Activated gamma-delta T cell treated with Interleukin-2 at 50 U/mL for 16 hours (primary cell): ENCODE data around the gene SLC25A23.
"Not testable (repeated sequence)": the region's sequence is repeated elsewhere in the genome, so short reads cannot be mapped to it uniquely, and the experiment has no call there.

Source experiments
- DNase-seq: peaks from one replicate; pipeline ENCODE4 v3.0.0-alpha.2; 2020

Gene SLC25A23

DNA sequence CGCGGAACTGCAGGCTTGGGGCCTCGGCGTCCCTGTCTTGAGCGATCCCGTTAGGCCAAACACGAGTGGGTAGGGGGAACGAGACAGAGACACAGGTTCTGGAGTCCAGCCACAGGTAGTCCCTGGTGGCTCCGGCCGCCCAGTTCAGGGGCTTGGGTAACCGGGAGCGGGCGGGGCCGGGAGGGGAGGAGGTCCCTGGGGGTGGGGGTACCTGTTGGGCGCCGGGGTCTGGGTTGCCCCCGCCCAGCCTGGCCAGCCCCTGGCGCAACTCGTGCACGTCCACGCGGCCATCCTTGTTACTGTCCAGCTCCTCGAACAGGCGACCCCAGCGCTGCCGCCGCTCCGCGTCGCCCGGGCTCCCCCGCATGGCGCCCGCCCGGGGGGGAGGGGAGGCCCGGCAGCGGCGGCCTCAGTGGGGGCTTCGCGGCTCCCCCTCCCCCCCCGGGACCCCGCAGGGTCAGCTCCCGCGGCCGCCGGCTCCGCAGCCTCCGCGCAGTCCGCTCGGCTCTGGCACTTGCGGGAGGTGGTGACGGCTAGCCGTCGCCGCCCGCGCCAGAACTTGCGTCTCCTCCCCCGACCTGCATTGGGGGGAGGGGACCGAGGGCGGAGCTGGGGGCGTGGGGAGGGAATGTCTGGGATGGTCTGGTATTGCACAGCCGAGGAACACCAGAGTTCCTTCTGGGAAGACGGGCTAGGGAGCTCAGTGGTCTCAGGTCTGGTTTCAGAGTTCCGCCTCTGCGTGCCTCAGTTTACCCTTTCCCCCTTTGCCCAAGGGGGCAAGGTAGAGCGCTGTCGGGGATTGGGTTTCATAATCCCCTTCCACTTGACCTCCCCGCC lies at the start of gene SLC25A23:
Gene SLC25A23 (minus strand): TSS at position 531 of the 837 bp plus-strand sequence. CDS start 164 bp downstream, at position 367.
- peak; percentile 41 for DNase-seq

DNA sequence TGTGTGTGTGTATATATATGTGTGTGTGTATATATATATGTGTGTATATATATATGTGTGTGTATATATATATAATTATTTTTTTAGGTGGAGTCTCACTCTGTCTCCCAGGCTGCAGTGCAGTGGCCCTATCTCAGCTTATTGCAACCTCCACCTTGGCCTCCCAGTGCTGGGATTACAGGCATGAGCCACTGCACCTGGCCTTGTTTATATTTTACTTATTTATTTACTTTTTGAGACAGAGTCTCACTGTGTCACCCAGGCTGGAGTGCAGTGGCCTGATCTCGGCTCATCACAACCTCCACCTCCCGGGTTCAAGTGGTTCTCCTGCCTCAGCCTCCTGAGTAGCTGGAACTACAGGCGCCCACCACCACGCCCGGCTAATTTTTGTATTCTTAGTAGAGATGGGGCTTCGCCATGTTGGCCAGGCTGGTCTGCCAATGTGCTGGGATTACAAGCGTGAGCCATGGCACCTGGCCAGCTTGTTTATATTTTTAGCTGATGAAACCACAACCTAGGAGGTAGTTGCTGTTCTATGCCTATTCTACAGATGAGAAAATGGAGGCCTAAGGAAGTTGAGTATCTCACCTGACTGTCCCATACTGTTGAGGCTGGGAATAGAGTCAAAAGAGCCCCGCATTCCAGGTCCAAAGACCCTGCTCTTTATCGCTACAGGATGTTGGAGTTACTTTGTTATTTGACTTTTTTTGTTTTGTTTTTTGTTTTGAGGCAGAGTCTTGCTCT lies 48.6 kb upstream of the SLC25A23 start:
- DNase-seq: not testable (repeated sequence)

DNA sequence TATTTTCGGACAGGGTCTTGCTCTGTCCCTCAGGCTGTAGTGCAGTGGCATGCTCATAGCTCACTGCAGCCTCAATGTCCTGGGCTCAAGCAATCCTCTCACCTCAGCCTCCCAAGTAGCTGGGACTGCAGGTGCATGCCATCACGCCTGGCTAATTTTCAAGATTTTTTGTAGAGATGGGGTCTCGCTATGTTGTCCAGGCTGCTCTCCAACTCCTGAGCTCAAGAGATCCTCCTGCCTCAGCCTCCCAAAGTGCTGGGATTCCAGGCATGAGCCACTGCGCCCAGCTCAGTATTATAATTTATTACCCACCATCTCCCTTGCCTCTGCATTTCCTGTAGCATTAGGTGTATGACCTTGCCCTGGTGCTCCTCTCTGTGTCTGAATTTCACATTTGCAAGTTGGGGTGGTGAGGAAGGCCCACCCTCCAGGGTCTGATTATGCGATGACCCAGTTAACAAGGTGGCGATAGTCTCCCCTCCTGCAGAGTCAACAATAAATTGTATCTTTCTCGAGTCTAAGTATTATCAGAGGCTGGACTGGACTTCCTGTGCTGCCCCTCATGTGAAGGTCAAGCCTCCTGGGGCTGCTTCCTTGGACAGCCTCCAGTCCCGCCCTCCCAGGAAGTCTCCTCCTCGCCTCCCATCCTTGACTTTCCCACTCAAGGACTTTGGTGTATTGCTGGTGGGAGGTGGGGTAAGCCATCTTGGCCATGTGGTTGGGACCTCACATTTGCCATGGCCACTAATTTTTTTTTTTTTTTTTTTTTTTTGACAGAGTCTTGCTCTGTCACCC lies 44.0 kb upstream of the SLC25A23 start:
- no peak for DNase-seq

DNA sequence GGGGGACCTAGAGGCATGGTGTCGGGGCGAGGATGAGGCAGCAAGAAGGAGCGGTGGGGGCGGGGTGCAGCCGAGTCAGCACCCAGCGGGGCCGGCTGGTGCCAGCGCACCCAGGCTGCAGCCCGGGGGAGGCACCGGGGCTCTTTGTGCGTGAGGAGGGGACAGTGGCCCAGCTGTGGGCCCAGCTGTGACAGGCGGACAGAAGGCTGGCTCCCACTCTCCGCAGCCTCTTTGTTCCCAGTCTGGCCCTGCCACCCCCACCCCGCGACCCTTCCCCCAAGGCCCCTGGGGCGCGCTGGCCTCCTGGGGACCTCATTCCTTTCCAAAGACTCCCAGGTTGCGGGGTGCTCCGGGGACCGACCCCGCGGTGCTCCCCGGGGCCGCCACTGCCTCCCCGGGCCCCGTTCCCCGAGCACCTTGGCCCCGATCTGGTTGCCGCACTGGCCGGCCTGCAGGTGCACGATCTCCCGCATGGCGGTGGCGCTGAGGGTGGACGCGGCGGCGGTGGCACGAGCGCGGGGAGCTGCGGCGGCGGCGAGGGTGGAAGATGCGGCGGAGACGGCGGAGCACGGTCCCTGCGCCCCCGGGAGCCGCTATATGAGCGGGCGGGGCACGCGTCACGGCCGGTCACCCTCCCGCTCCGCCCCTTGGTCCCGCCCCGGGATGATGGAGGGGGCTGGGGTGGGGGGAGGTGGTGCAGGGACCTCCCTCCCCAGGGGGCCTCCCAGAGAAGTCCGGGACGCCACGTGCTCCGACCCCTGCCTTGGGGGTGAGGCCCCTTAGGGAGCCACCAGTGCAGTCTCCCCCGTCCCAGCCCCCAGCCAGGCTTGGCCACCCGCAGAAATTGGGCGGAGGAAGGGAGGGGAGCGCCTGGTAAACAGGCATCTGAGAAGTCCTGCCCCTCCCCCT lies 42.4 kb upstream of the SLC25A23 start, which contains the start of gene TUBB4A:
Gene TUBB4A (minus strand): TSS at position 570 of the 909 bp plus-strand sequence. CDS start 97 bp downstream, at position 473.
- DNase-seq: peak; percentile 24

DNA sequence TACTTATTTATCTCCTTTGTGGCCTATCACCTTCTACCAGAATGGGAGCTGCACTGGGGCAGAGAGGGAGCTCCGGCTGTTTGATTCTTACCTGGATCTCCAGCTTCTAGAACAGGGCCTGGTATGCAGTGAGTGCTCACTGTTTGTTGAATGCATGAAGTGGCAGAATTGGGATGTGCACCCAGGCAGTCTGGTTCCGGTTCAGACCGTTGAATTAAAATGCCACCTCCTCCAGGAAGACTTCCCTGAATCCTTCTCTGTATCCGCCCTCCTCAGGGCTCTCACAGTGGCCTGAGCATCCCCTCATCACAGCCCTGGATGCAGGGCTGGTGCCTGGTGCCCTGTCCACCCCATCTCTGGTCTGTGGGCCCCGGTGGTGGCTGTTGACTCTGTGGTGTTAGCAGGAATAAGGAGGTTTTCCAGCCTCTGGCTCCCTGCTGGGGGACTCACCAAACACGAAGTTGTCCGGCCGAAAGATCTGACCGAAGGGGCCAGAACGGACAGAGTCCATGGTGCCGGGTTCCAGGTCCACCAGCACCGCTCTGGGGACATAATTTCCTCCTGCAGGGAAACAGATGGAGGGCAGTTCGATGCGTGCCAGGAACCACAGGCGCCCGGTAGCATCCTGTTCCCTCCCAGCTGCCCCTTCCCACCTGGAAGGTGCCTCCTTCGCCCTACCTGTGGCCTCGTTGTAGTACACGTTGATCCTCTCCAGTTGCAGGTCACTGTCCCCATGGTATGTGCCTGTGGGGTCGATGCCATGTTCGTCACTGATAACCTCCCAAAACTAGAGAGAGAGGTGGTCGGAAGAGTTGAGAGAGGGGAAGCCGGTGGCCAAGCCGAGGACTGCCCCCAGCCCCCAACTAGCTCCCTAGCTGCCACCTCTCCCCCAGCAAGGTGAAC lies 41.5 kb upstream of the SLC25A23 start:
- DNase-seq: no peak

DNA sequence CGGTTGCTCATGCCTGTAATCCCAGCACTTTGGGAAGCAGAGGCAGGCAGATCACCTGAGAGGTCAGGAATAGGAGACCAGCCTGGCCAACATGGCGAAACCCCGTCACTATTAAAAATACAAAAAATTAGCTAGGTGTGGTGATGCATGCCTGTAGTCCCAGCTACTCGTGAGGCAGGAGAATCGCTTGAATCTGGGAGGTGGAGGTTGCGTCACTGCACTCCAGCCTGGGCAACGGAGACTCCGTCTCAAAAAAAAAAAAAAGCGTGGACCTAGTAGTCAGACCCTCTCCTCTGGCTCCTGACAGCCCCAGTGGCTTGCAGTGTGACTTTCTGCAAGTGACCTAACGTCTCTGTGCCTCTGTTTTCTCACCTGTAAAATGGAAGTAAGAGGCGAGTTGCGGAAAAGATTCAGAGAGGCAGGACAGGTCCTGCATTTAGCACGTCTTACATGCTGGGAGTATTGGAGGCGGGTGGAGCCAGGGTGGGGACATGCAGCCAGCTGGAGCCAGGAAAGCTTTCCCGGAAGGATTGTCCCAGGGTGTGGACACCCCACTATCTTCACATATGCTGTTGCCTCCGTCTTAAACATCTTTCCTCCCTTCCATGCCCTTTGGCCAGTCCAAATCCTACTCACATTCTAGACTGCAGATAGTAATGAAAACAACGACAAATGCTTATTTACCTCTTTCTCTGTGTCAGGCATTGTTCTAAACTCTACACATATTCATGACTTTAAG lies 39.6 kb upstream of the SLC25A23 start:
- no peak for DNase-seq

DNA sequence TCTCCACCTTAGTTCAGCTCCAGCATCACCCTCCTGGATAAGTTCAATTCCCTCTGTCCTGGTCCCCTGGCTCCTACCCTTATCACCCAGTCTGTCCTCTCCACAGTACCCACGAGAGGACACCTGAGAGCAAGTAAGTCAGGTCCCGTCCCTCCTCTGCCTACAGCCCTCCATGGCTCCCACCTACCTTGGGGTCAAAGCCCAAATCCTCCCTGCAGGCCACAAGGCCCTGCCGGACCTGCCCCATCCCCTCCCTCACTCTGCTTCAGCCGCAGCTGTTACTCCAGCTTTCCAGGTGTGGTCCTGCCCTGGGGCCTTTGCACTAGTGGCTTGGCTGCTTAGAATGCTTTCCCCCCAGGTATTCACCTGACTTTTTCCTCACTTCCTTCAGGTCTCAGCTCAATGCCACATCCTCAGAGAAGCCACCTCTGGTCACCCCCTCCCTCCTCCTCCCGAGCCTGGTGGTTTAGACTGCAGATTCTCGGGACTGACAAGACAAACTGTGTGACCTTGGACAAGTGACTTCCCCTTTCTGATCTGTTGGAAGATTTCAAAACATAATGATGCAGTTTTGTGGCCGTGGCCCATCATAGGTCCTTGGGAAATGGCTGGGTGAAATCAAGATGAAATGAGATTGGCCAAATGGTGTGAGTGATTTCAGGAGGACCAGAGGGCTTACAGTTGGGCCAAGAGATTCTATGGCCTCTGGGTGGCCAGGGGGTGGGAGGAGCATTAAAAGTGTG lies 38.9 kb upstream of the SLC25A23 start:
- no peak for DNase-seq

DNA sequence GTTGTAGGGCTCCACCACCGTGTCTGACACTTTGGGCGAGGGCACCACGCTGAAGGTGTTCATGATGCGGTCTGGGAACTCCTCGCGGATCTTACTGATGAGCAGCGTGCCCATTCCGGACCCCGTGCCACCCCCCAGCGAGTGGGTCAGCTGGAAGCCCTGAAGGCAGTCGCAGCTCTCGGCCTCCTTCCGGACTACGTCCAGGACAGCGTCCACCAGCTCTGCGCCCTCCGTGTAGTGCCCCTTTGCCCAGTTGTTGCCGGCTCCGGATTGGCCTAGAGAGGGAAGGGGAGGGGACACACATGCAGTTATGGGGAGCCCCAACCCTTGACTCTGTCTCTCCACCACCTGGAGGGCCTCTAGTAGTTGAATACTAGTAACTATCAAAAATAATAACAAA lies 36.4 kb upstream of the SLC25A23 start:
- no peak for DNase-seq

DNA sequence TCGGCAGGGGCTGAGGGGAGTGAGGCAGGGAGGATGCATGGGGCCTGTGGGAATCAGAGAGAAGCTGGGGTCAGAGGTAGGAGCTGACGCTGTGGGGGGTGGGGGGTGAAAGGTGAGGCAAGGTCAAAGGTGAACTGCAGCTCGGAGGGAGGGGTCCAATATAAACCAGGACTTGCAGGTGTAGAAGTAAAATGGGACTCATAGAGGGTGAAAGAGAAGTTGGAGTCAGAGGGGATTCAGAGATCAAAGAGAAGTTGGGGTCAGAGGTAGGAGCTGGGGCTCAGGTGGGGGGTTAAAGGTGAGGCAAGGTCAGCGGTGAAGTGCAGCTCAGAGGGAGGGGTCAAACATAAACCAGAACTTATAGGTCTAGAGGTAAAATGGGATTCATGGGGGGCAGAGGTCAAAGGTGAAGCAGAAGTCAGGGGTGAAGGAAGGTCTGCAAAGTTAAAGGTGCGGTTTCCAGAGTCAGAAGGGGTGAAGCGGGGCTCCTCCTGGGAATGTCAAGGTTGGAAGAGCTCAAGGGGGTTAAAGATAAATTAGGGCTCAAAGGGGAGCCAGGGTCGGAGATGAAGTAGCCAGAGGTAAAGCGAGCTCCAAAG lies 34.9 kb upstream of the SLC25A23 start:
- no peak for DNase-seq

DNA sequence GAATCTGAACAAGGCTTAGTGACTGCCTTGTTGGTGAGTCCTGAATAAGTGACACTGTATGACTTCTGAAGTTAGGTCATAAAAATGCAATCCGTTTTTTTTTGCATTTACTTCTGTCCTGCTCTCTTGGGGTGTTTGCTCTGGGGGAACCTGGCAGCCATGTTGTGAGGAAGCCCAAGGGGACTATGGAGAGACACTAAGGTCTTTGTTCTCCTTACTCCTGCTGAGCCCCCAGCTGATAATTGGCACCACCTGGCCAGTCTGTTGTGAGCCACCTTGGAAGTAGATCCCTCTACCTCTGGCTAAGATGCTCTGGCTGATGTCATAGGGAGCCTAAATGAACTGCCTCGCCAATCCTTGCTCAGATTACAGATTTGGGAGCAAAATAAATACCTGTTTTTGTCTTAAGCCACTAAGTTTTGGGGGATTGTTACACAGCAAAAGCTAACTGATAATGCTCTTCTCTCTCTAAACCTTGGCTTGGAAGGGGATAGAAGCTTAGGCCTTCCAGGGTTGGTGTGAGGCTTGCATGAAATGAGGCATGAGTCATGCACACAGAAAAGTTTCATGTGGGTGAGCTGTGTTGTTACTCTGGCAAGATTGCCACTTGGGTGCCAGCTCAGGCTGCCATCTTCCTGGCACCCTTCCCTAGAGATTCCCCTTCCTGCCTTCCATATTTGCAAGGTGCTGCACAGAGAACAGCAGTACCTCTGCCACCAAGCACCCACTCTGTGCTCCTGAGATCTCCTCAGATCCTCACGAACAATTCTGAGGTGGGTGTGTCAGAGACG lies 32.4 kb upstream of the SLC25A23 start:
- DNase-seq: no peak

DNA sequence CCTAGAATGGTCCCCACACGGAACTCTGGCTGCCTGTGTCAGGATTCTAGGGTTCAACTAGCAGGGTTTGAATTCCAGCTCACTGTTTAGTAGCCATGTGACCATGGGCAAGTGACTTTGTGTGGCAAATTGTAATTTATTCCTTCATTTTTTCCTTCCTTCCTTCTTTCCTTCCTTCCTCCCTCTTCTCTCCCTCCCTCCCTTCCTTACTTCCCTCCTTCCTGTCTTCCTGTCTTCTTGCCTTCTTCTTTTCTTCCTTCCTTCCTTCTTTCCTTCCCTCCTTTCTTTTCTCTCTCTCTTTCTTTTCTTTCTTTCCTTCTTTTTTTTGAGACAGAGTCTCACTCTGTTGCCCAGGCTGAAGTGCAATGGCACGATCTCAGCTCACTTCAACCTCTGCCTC lies 30.5 kb upstream of the SLC25A23 start:
- no peak for DNase-seq

DNA sequence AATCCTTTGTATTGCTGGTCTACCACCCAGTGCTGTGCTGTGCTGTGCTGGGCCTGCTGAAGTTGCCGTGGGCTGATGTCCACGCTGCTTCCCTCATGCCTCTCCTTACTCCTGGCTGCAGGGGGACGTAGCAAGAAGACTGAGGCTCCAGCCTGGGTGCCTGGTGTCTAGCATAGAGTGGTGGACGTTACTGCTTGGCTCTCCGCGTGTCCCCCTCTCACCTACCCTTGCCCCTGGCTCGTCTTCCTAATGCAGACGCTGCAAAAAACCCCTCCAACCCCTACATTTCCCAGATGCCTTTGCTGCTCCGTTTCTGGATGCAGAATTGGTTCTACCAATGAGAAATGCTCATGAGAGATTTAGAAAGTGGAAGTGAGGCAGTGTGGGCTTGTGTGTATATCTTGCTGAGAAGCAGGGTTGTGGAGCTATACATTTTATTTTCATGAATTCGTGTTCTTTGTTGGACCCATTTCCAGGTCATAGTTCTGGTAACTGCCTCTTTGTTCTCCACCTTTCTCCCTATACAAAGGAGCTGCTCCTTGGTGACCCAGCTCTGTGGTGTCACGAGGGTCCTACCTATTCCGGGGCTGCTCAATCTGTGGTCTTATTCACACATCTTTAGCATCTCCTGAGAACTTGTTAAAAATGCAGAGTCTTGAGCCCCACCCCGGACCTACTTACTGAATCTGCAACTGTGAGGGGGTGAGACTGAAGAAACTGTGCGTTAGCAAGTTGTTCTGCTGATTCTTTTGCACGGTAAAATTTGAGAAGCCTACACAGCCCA lies 29.9 kb upstream of the SLC25A23 start:
- no peak for DNase-seq

DNA sequence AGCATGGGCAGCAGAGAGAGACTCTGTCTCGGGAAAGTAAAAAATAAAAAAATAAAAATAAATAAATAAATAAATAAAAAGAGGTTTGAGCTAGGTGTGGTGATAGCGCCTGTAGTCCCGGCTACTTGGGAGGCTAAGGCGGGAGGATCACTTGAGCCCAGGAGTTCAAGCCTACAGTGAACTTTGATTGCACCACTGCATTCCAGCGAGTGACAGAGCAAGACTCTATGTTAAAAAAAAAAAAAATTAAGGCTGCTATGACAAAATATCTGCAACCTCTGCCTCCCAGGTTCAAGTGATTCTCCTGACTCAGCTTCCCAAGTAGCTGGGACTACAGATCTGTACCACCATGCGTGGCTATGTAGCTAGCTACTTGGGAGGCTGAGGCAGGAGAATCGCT lies 25.2 kb upstream of the SLC25A23 start:
- DNase-seq: no peak

DNA sequence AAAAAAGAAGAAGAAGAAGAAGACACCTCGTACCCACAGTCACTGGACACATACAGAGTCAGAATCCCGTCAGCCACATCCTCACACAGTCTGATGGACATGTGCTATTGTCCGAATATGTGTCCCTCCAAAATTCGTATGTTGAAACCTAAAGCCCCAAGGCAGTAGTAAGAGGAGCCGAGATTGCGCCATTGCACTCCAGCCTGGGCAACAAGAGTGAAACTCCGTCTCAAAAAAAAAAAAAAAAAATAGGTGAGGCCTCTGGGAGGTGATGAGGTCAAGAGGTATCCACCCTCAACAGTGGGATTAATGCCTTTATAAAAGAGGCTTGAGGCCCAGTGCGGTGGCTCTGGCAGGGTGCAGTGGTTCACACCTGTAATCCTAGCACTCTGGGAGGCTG lies 24.6 kb upstream of the SLC25A23 start:
- no peak for DNase-seq

DNA sequence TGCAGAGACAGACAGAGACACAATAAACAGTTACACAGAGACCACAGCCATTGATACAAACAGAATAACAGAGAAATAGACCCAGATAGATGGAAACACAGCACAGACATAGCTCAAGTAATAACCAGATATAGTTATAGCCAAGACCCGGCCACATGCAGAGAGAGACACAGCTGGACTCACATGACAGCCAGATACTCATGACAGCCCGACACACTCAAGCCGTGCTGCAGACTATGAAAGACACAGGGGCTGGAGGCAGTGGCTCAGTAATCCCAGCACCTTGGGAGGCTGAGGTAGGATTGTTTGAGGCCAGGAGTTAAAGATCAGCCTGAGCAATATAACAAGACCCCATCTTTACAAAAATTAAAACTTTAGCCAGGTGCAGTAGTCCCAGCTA lies 23.6 kb upstream of the SLC25A23 start:
- no peak for DNase-seq

DNA sequence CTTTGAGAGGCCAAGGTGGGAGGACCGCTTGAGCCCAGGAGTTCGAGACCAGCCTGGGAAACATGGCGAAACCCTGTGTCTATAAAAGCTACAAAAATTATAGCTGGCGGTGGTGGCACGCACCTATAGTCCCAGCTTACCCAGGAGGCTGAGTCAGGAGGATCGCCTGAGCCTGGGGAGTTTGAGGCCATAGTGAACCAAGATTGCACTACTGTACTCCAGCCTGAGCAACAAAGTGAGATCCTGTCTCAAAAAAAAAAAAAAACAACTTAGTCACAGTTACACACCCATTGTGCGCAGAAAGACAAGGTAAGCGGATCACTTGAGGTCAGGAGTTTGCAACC lies 22.7 kb upstream of the SLC25A23 start:
- no peak for DNase-seq

DNA sequence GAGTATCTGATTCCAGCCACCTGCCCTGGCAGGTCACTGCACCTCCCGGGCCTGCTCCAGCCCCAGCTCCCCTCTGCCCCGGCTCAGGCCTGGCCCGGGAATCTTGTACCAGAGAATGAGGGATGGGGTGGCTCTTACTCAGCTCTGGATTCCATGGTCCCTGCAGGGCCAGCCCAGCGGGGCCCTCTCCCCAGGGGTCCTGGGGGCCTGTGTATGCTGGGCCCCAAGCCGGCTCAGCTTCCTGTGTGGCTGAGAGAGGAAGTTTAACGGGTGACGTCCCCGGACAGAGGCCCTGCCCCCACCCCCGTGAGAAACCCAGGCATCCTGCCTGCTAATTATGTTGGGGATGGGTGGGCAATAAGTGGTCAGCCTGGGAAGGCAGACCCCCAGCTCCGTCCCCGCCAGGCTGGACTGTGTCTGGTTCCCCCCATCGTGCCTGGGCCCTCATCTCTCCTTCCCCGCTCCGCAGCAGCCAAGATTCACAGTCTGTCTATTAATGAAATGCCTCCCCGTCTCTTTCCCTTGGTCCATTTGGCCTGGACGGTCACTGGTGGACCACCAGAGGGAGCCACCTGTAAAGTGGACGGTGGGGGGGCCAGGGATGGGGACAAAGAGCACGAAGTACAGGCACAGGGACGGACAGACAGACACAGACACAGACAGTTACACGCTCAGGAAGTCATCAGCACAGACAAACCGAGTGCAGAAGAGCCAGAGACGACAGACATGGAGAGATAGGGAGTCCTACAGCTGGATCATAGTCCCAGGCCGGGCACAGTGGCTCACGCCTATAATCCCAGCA lies 22.1 kb upstream of the SLC25A23 start, which contains the start of gene DENND1C:
Gene DENND1C (minus strand): TSS at position 247 of the 802 bp plus-strand sequence. CDS start 92 bp downstream, at position 155.
- DNase-seq: peak; percentile 70
